ENCODE measurements around the gene TMEM145.
"Not testable (repeated sequence)": the region's sequence is repeated elsewhere in the genome, so short reads cannot be mapped to it uniquely, and the experiment has no call there.

Gene TMEM145

DNA sequence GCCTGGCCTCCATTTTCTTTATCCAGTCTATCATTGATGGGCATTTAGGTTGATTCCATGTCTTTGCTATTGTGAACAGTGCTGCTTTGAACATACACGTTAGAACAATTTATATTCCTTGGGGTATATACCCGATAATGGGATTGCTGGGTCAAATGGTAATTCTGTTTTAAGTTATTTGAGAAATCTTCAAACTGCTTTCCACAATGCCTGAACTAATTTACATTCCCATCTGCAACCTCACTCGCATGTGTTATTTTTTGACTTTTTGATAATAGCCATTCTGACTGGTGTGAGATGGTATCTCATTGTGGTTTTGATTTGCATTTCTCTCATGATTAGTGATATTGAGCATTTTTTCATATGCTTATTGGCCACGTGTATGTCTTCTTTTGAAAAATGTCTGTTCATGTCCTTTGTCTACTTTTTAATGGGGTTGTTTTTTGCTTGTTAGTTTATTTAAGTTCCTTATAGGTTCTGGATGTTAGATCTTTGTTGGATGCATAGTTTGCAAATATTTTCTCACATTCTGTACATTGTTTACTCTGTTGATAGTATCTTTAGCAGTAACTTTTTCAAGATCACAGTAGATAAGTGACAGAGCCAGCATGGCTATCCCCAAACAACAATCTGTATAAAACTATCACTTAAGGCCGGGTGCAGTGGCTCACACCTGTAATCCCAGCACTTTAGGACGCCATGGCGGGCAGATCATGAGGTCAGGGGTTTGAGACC lies 26.2 kb downstream of the TMEM145 start:
- not testable (repeated sequence) for DNase-seq

DNA sequence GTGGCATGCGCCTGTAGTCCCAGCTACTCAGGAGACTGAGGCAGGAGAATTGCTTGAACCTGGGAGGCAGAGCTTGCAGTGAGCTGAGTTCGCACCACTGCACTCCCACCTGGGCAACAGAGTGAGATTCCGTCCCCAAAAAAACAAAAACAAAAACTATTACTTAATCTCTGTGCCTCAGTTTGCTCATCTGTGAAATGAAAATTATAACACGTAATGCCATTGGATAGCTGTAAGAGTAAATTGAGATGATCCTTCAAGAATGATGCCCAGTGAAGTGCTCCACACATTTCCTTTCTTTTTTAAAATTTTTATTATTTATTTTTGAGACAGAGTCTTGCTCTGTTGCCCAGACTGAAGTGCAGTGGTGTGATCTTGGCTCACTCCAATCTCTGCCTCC lies 26.8 kb downstream of the TMEM145 start:
- DNase-seq, result not testable (repeated sequence)

DNA sequence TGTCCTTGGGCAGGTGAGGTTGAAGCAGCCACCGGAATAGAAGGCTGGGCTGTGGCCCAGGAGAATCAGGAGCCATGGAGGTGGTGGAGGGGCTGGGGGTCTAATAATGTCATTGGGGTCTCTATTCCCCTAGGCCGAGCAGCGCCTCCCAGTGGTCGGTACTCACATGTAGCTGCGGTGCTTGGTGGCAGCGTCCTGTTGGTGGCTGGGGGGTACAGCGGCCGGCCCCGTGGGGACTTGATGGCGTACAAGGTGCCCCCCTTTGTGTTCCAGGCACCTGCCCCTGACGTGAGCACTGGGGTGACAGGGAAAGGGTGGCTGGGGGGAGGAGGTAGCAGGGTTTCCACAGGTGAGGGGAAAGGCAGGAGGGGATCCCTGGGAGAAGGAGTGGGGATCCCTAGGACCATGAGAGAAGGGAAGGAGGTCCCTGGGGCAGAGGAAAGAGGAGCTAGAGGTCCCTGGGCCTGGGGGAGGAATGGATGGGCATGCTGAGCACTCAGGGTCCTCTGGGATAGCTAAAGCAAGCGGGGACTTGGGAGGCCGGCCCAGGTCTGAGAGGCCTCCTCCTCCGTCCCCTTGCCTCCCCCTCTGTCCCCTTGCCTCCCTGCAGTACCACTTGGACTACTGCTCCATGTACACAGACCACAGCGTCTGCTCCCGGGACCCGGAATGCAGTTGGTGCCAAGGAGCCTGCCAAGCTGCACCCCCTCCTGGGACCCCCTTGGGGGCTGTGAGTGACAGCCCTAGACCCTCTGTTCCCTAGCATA lies 30.4 kb downstream of the TMEM145 start:
- DNase-seq, result no peak

DNA sequence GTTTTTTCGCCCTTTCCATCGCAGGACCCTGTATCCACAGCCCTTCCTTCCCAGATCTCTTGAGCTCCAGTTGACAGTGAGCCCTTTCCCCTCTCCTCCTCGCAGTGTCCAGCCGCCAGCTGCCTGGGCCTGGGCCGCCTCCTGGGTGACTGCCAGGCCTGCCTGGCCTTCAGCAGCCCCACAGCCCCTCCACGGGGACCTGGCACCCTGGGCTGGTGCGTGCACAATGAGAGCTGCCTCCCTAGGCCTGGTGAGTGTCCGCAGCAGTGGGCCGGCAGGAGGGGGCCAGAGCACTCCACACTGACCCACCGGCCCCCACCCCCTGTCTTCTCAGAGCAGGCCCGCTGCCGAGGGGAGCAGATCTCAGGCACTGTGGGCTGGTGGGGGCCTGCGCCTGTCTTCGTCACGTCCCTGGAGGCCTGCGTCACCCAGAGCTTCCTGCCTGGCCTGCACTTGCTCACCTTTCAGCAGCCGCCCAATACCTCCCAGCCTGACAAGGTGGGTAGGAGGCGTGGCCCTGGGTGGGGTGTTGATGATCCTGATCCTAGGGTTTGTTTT lies 31.3 kb downstream of the TMEM145 start:
- DNase-seq, result no peak

DNA sequence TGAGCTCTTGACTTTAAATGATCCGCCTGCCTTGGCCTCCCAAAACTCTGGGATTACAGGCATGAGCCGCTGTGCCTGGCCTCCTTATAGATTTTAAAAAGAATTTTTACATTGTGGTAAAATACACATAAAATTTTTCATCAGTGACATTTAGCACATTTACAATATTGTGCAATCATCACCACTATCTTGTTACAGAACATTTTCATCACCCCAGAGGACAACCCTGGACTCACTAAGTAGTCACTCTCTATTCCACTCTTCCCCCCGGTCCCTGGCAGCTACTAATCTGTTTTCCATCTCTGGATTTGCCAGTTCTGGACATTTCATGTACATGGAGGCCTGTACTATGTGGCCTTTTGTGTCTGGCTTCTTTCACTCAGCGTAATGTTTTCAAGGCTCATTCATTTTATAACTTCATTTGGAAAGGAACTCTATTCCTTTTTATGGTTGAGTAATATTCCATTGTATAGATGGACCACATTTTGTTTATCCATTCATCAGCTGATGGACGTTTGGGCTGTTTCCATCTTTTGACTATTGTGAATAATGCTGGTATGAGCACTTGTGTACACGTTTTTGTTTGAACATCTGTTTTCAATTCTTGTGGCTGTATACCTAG lies 32.2 kb downstream of the TMEM145 start:
- DNase-seq, result no peak

DNA sequence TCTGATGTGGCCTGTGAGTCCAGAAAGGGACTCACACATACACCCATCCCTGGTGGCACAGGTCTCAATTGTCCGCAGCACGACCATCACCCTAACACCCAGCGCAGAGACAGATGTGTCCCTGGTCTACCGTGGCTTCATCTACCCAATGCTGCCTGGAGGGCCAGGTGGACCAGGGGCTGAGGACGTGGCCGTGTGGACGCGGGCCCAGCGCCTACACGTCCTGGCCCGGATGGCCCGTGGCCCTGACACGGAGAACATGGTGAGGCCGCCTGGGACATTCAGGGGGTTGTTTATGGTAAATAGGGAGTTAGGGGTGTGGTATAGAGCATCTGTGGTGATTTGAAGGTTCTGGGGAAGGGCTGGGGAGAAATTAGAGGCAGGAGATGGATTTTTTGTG lies 35.1 kb downstream of the TMEM145 start:
- no peak for DNase-seq

DNA sequence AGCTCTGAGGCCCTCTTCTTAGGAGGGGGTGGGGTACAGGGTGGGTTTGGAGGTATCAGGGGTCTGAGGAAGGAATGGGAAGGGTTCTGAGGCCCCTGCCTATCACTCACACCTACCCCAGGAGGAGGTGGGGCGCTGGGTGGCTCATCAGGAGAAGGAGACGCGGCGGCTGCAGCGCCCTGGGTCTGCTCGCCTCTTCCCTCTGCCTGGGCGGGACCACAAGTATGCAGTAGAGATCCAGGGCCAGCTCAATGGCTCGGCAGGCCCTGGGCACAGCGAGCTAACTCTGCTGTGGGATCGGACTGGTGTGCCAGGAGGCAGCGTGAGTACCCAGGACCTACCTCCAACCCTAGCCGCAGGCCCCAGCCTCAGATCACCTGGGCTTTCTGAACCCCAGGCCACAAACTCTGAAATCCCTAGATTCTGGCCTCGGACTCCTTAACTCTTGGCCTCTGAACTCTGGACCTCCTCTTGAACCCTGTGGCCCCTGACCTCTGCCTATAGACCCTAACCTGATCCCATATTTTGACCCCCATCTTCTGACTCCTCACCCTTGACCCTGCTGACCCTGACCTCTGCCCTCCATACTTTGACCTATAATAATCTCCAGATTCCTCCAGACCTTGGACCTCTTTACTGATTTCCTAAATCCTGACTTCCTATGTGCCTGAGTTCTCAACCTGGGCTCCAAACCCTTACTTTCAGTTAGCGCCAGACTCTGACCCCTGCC lies 36.4 kb downstream of the TMEM145 start:
- no peak for DNase-seq

DNA sequence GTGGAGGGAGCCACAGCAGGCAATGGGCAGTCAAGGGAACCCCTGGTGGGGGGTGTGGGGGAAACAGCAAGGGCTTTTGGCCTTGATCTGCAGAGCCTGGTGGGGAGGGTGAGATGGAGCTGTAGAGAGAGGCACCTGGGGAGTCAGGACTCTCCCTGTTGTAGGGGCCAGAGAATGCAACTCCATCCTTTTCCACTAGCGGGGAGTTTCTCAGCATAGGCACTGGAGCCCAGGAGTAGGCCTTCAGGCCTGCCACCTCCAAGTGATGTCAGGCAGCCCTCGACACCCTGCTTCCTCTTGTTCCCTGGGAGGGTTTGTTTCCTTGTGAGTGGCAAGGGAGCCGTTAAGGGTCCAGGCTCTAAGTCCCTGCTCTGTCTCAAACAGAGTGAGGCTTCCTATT lies 37.3 kb downstream of the TMEM145 start:
- DNase-seq, result no peak

DNA sequence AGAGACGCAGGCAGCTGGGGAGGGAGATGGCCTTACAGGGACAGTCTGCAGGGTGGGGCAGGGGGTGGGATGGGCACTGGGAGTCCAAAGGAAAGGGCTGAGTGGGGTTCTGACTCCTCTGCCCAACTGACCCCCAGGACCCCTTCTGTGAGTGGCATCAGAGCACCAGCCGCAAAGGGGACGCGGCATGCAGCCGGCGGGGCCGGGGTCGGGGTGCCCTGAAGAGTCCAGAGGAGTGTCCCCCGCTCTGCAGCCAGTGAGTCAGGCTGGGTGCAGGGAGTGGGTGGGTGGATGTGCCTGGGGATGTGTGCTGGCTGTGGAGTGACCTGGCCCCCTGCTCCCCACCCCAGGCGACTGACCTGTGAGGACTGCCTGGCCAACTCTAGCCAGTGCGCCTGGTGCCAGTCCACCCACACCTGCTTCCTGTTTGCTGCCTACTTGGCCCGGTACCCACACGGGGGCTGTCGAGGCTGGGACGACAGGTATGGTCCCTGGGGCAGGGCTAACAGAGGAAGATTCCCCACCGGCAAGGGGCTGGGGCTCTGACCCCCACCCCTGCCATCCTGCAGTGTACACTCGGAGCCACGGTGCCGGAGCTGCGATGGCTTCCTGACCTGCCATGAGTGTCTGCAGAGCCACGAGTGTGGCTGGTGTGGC lies 38.1 kb downstream of the TMEM145 start:
- no peak for DNase-seq

DNA sequence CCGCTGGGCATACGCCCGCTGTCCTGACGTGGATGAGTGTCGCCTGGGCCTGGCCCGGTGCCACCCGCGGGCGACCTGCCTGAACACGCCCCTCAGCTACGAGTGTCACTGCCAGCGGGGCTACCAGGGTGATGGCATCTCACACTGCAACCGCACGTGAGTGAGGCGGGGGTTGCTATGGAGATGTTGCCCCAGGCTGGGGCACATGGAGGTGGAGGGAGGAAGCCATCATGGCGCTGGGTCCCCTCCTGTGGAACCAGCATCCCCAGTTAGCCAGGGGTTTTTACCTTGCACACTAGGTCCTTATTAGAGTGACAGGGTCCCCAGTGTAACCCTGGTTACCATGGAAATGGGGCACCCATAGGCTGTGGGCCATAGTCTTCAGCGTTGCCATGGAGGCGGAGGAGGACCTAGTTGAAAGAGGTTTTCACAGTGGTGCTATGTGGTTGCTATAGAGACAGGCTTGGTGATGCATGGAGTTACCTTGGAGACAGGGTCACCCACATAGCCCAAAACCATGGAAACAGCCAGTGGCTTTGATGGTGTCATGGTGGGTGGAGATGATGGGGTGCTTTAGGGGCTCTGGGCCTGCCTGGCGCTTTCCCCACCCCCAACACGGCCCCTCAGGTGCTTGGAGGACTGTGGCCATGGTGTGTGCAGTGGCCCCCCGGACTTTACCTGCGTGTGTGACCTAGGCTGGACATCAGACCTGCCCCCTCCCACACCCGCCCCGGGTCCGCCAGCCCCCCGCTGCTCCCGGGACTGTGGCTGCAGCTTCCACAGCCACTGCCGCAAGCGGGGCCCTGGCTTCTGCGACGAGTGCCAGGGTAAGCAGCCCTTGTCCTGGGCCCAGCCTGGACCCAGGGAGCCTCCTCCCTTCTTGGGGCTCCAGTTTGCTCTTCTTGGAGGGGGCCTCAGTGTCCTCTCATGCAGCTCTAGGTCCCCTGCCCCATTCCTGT lies 39.5 kb downstream of the TMEM145 start:
- peak; percentile 27 for DNase-seq

DNA sequence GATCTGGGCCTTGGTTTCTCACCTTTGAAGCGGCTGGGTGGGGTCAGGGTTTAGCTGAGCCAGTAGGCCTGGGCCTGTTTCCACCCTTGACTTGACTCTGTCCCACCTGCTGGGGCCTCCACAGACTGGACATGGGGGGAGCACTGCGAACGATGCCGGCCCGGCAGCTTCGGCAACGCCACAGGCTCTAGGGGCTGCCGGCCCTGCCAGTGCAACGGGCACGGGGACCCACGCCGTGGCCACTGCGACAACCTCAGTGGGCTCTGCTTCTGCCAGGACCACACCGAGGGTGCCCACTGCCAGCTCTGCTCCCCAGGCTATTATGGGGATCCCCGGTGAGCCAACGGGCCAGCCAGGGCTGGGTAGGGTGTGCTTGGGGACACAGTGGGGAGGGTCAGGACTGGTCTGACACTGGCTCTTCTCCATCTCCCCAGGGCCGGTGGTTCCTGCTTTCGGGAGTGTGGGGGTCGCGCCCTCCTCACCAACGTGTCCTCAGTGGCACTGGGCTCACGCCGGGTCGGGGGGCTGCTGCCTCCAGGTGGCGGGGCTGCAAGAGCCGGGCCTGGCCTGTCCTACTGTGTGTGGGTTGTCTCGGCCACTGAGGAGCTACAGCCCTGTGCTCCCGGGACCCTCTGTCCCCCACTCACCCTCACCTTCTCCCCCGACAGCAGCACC lies 40.4 kb downstream of the TMEM145 start:
- DNase-seq, result no peak

DNA sequence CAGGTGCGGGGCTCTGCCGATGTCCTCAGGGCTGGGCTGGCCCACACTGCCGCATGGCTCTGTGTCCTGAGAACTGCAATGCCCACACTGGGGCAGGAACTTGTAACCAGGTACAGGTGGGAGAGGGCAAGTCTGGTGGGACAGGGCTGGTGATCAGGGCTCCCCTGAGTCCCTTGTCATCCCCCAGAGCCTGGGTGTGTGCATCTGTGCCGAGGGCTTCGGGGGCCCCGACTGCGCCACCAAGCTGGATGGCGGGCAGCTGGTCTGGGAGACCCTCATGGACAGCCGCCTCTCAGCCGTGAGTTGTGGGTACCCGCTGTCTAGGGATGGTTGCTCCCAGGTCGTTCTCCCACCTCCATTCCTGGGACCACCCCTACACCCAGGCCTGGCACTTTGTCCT lies 42.8 kb downstream of the TMEM145 start:
- no peak for DNase-seq

DNA sequence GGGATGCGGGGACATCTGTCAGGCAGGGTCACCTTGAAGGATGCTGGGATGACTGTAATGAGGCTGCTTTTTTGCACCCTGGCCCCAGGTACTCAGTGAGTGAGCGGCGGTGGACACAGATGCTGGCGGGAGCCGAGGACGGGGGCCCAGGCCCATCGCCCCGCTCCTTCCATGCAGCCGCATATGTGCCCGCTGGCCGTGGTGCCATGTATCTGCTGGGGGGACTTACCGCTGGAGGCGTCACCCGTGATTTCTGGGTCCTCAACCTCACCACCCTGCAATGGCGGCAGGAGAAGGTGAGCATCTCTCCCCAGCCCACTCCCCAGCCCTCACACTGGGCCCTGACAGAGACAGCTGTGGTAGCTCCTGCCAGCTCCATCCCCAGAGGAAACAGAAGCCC lies 43.6 kb downstream of the TMEM145 start:
- DNase-seq, result no peak

DNA sequence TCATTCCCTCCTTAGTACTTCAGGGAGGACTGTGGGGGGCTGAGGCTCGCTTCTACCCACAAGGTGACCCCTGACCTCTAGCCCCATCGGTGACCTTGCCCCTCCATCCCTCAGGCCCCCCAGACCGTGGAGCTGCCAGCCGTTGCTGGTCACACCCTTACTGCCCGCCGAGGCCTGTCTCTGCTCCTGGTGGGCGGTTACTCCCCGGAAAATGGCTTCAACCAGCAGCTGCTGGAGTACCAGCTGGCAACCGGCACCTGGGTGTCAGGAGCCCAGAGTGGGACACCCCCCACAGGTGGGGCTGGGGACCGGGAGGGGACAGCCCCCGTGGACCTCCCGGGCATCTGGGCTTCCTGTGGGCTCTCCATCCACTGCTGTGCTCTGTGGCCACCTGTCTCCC lies 44.2 kb downstream of the TMEM145 start:
- DNase-seq, result no peak

DNA sequence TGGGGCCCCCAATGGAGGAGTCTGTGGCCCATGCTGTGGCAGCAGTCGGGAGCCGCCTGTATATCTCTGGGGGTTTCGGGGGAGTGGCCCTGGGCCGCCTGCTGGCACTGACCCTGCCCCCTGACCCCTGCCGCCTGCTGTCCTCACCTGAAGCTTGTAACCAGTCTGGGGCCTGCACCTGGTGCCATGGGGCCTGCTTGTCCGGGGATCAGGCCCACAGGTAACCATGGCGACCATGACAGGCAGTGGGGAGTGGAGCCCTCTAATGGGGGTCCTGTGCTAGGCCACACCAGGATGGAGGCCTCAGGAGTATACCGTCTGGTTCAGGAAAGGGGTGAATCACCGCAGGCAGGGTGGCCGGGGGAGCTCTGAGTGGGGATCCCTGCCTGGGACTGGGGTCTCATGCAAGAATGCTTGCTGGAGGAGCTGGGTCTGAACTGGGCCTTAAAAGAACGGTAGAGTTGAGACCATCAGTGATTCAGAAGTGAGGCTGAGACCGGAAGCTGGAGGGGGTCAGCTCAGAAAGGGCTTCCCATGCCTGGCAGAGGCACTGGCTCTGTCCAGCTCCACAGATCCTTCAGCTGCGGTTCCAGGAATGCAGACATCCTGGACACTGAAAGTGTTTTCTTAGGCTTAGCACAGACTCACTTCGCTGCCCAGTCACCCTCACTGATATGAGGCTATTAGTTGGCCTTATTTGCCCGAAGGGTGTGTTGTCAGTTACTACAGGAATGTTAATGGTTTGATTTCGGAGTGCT lies 47.9 kb downstream of the TMEM145 start:
- DNase-seq, result no peak

DNA sequence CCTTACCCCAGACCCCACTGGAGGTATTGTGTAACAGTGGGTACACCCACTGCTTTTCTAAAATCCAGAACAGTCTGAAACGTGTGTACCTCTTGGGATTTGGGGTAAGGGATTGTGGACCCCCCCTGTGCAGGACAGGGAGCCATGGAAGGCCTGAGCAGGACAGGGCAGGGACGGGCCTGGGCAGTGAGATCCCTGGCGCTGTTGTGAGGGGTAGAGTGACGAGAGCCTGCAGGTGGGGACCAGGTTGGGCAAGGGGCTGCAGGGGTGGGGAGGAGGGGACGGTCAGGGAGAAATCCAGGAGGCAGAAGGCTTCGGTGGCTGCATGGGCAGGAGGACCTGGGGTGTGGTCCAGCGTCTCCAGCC lies 48.4 kb downstream of the TMEM145 start:
- DNase-seq, result no peak

DNA sequence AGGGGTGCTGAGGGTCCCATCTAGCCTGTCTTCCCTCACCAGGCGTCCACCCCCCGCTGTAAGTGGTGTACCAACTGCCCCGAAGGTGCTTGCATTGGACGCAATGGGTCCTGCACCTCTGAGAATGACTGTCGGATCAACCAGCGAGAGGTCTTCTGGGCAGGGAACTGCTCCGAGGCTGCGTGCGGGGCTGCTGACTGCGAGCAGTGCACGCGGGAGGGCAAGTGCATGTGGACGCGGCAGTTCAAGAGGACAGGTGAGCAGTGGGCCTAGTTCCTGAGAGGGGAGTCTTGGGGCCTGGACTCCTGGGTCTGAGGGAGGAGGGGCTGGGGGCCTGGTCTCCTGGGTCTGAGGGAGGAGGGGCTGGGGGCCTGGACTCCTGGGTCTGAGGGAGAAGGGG lies 49.2 kb downstream of the TMEM145 start:
- no peak for DNase-seq

DNA sequence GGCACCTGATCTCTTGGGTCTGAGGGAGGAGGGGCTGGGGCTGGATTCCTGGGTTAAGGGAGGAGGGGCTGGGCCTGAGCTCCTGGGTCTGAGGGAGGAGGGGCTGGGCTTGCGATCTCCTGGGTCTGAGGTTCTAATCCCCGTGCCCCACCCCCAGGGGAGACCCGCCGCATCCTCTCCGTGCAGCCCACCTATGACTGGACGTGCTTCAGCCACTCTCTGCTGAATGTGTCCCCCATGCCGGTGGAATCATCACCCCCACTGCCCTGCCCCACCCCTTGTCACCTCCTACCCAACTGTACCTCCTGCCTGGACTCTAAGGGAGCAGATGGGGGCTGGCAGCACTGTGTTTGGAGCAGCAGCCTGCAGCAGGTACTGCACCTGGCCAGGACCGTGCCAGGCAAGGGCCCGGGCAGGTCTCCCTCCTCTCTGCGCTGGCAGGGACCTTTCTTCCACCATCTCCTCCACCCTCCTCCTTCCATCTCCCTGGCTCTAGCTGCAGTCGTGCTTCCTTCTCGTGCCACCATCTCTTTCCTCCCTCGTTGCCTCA lies 49.9 kb downstream of the TMEM145 start:
- DNase-seq, result no peak

DNA sequence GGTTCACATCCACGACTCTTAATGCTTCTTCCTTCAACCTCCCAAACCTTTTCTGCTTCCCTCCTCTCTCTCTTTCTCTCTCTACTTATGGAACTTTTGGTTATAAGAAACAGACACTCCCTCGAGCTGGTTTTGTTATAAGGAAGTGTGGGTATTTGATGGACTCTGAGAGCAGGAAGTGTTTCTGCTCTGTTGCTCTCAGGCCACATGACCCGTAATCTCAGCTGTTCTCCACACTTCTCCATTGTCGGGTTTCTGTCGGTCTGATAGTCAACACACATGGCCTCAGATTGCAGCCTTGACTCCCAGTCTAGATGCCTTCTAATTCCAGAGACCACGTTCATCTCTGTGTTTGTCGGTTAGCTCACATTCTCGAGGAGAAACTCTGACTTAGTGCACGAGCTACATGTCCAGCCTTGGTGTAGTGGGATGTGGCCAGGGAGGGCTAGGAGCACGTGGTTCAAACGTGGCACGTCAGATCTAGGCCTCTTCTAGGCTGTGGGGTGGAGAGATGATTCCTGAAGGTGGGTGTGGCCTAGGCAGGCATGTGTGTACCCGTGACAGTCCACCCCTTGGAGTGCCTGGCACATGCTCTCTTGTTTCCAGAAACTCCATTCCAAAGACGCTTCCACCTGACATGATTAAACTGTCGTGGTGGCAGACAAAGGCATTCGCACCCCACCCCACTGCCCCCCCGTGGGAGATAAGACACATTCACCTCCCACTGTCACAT lies 50.7 kb downstream of the TMEM145 start:
- no peak for DNase-seq
